ENCODE results near the gene CHMP2A.

GRCh38 chr19:58586133-58586765, 31.3 kb upstream of the CHMP2A start:
- TF ChIP-seq CTCF (IDR thresholded peaks at IDR 0.05) (no peak), USF2 (IDR thresholded peaks at IDR 0.05; ENCODE audit: borderline replicate concordance, low read depth, low read length) (no peak), TEAD4 (IDR thresholded peaks at IDR 0.05; ENCODE audit: borderline replicate concordance, insufficient read depth) (no peak), EP300 (IDR thresholded peaks at IDR 0.05; ENCODE audit: borderline replicate concordance in 1 of 2, low read depth in 1 of 2, low read length in 1 of 2) (no peak), MXI1 (IDR thresholded peaks at IDR 0.05; ENCODE audit: low read depth, low read length) (no peak), REST (IDR thresholded peaks at IDR 0.05; ENCODE audit: low read depth, low read length) (no peak)

Data from SK-N-SH (cell line).